ENCODE results near the gene TAF15.

- TF ChIP-seq, protein P1, sequence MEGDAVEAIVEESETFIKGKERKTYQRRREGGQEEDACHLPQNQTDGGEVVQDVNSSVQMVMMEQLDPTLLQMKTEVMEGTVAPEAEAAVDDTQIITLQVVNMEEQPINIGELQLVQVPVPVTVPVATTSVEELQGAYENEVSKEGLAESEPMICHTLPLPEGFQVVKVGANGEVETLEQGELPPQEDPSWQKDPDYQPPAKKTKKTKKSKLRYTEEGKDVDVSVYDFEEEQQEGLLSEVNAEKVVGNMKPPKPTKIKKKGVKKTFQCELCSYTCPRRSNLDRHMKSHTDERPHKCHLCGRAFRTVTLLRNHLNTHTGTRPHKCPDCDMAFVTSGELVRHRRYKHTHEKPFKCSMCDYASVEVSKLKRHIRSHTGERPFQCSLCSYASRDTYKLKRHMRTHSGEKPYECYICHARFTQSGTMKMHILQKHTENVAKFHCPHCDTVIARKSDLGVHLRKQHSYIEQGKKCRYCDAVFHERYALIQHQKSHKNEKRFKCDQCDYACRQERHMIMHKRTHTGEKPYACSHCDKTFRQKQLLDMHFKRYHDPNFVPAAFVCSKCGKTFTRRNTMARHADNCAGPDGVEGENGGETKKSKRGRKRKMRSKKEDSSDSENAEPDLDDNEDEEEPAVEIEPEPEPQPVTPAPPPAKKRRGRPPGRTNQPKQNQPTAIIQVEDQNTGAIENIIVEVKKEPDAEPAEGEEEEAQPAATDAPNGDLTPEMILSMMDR (IDR thresholded peaks at IDR 0.05), result no peak
- TF ChIP-seq POLR2A (IDR thresholded peaks at IDR 0.05), result no peak
These were observed 883 bp upstream of the TAF15 start for GRCh38 chr17:35808240-35808961.

All from right lobe of liver (tissue), 4 donors.